ENCODE results near the gene OR2AK2. TPM values are rescaled to one million over a fixed set of nuclear protein-coding genes. Genes with fewer than 3 reads are reported as not detected.

OR2AK2 gene
- total and polyA plus RNA-seq, 2 donors (not counting 3 experiments of a cell fraction or from before 2014, with no cell fraction given) = not detected

GRCh38 chr1:247933989-247934388 is 31.0 kb upstream of the OR2AK2 start:
- Histone ChIP-seq H3K27me3 (ENCODE audit: control insufficient read depth in 2 of 2, insufficient read depth in 2 of 2, low read length in 2 of 2) (no peaks in the 10 kb centered on the region), H3K79me2 (ENCODE audit: control insufficient read depth, insufficient read depth, low read length) (no peaks in the 10 kb centered on the region), H3K4me1 (ENCODE audit: control insufficient read depth, extremely low read depth, insufficient read depth, low read length) (no peaks in the 10 kb centered on the region), H3K9me3 (replicated peaks; ENCODE audit: control insufficient read depth, insufficient read depth, low read length) (peaks cover 6% of the 10 kb centered on the region), H3K4me2 (ENCODE audit: insufficient read depth, low read length) (no peak overlapping the region), H3K36me3 (ENCODE audit: control insufficient read depth in 2 of 2, extremely low read depth in 1 of 2, insufficient read depth in 2 of 2, low read length in 2 of 2) (no peaks in the 10 kb centered on the region), H3K4me3 (replicated peaks in 1 of 3; ENCODE audit: insufficient read depth in 1 of 3, low read depth in 1 of 3, low read length in 3 of 3) (no peak overlapping the region), H2AFZ (ENCODE audit: low read depth, low read length) (no peak overlapping the region), H4K20me1 (replicated peaks; ENCODE audit: control insufficient read depth, extremely low read depth, insufficient read depth, low read length) (no peaks in the 10 kb centered on the region), H3K9me1 (replicated peaks; ENCODE audit: control insufficient read depth, extremely low read depth, insufficient read depth, low read length) (no peaks in the 10 kb centered on the region), H3K27ac (ENCODE audit: insufficient read depth, low read depth, low read length) (no peak overlapping the region), H3K9ac (replicated peaks; ENCODE audit: extremely low read depth, insufficient read depth, low read length) (no peak overlapping the region)
- TF ChIP-seq POLR2A (IDR thresholded peaks at IDR 0.05; ENCODE audit: low read depth, low read length) (no peak), JUN (IDR thresholded peaks at IDR 0.05; ENCODE audit: borderline replicate concordance, insufficient read depth, insufficient read length, low read depth) (no peak), CTCF (IDR thresholded peaks at IDR 0.05; ENCODE audit: extremely low read depth in 1 of 2, insufficient read depth in 1 of 2, low read depth in 1 of 2, low read length in 2 of 2) (no peak), EZH2 (IDR thresholded peaks at IDR 0.05; ENCODE audit: borderline replicate concordance, low read depth, low read length, severe bottlenecking) (no peak), POLR2AphosphoS5 (IDR thresholded peaks at IDR 0.05; ENCODE audit: insufficient read depth, low read depth, low read length) (no peak), MYC (IDR thresholded peaks at IDR 0.05; ENCODE audit: low read depth, low read length) (no peak), GATA2 (IDR thresholded peaks at IDR 0.05; ENCODE audit: insufficient read depth, insufficient read length, low read depth, low read length) (no peak), FOS (IDR thresholded peaks at IDR 0.05; ENCODE audit: borderline replicate concordance, insufficient read depth, low read length) (no peak), MAX (IDR thresholded peaks at IDR 0.05; ENCODE audit: insufficient read depth, insufficient read length) (no peak)
- intact Hi-C loops (cut with micrococcal nuclease) (no loop called here), dilution Hi-C loops (cut with MboI; ENCODE audit: extremely low pct_ligation_motif_present, low sequenced_read_pairs) (no loop called here)
- ChIA-PET POLR2A (no interaction called here), CTCF (no interaction called here)
- no TSS peak for BruUV-seq (replicated peaks)
- no peak for FAIRE-seq
- DNase-seq (ENCODE audit: low read depth, low spot score) = no peak

Measured in endothelial cell of umbilical vein (primary cell).